Stimulated activated CD8-positive, alpha-beta memory T cell treated with anti-CD3 and anti-CD28 coated beads, Interleukin-15, amount 100 ng/mL, for 4 hours (primary cell): Measurements from ENCODE around the gene AEBP1.

Experiments
- DNase-seq, 2 donors: peaks; one replicate each; pipeline ENCODE4 v3.0.0-alpha.2; 2020; ENCODE audit warnings: low read depth in 2 of 2

AEBP1 gene

GRCh38 chr7:44104860-44105771 lies 971 bp downstream of the AEBP1 start:
- DNase-seq: no peak

GRCh38 chr7:44105832-44106231 lies 1.7 kb downstream of the AEBP1 start:
- DNase-seq: no peak

- no peak for DNase-seq
Measured at GRCh38 chr7:44106311-44107065, 2.3 kb downstream of the AEBP1 start.

GRCh38 chr7:44107116-44107960 lies 3.2 kb downstream of the AEBP1 start:
- DNase-seq: no peak

GRCh38 chr7:44107961-44108767 lies 4.0 kb downstream of the AEBP1 start:
- DNase-seq: no peak

GRCh38 chr7:44108768-44109750 lies 4.9 kb downstream of the AEBP1 start:
- DNase-seq: no peak

GRCh38 chr7:44109991-44110390 lies 5.8 kb downstream of the AEBP1 start:
- no peak for DNase-seq

- DNase-seq: no peak
Measured at GRCh38 chr7:44110719-44111635, 6.8 kb downstream of the AEBP1 start.

- no peak for DNase-seq
Measured at GRCh38 chr7:44111761-44112160, 7.6 kb downstream of the AEBP1 start.

GRCh38 chr7:44112231-44112996 lies 8.3 kb downstream of the AEBP1 start:
- DNase-seq: no peak

GRCh38 chr7:44112997-44113763 lies 9.0 kb downstream of the AEBP1 start:
- no peak for DNase-seq

- DNase-seq: no peak
Measured at GRCh38 chr7:44113764-44114354, 9.7 kb downstream of the AEBP1 start.

GRCh38 chr7:44114586-44115310 lies 10.6 kb downstream of the AEBP1 start:
- DNase-seq: no peak

- no peak for DNase-seq
Measured at GRCh38 chr7:44116087-44116788, 12.1 kb downstream of the AEBP1 start.
